ENCODE data around the gene ABTB2.

The ABTB2 gene

GRCh38 chr11:34328632-34328910 is 29.2 kb downstream of the ABTB2 start:
- Mint-ChIP-seq H3K4me3 (no peak overlapping the region), H3K27me3 (peaks cover 32% of the 10 kb centered on the region), H3K4me1 (no peaks in the 10 kb centered on the region), H3K36me3 (no peaks in the 10 kb centered on the region), H3K9me3 (no peaks in the 10 kb centered on the region), H3K27ac (no peak overlapping the region)
- DNase-seq = no peak
- CTCF ChIA-PET = no interaction called here

GRCh38 chr11:34327804-34328631 is 29.8 kb downstream of the ABTB2 start:
- Mint-ChIP-seq H3K27ac (no peak overlapping the region), H3K27me3 (peaks cover 32% of the 10 kb centered on the region), H3K36me3 (no peaks in the 10 kb centered on the region), H3K4me1 (no peaks in the 10 kb centered on the region), H3K4me3 (no peak overlapping the region), H3K9me3 (no peaks in the 10 kb centered on the region)
- CTCF ChIA-PET = no interaction called here
- DNase-seq = no peak

DNA sequence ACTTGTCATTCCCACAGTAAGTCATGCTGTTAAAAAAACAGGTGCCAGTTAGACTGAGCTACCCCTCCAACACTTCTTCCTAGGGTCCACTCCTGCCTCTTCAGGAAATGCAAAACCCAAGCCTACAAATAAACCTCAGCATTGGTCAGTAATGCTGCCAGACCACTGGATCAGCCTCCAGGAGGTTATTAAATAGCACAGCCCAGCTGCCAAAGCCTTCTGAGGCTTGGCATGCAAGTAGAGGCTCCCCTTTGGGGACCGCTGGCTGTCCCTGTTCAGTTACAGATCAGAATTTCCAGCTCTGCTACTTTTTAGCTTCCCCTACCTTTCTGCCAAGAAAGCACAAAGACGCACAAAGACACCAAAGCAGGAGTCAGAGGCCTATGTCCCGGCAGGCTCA is 33.3 kb downstream of the ABTB2 start:
- no peak for DNase-seq
- no peaks in the 10 kb centered on the region for H3K4me1 Mint-ChIP-seq
- H3K36me3 Mint-ChIP-seq = no peaks in the 10 kb centered on the region
- CTCF ChIA-PET = interaction anchor here (1.5 kb wide), 1 partner anchor 12 kb away, joined by 3 read pairs; no protein-coding TSS in a partner anchor
- no peak overlapping the region for H3K27ac Mint-ChIP-seq
- no peak overlapping the region for H3K4me3 Mint-ChIP-seq
- peaks cover 23% of the 10 kb centered on the region for H3K27me3 Mint-ChIP-seq
- no peaks in the 10 kb centered on the region for H3K9me3 Mint-ChIP-seq

DNA sequence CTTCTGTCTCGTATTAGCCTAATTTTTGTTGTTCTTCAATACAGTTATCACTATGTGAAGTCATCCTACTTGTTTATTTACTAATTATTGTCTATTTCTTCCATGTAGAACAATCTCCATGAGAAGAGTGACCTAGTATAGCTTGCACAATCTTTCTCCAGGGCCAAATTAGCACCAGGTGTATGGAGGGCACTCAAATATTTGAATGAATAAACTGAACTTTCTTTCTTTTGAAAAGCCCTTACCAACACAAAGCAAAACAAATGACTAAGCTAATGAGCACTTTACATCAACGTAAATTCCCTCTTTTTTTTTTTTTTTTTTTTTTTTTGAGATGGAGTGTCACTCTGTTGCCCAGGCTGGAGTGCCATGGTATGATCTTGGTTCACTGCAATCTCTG is 34.2 kb downstream of the ABTB2 start:
- CTCF ChIA-PET = interaction anchor here (1.5 kb wide), 1 partner anchor 11 kb away, joined by 3 read pairs; no protein-coding TSS in a partner anchor
- DNase-seq = no peak
- Mint-ChIP-seq H3K27ac (no peak overlapping the region), H3K27me3 (peaks cover 17% of the 10 kb centered on the region), H3K4me3 (no peak overlapping the region), H3K9me3 (no peaks in the 10 kb centered on the region), H3K4me1 (no peaks in the 10 kb centered on the region), H3K36me3 (no peaks in the 10 kb centered on the region)

GRCh38 chr11:34318111-34319037 is 39.4 kb downstream of the ABTB2 start:
- CTCF ChIA-PET = interaction anchor here (2.0 kb wide), 1 partner anchor 144 kb away, joined by 5 read pairs; no protein-coding TSS in a partner anchor
- Mint-ChIP-seq H3K9me3 (no peaks in the 10 kb centered on the region), H3K4me3 (no peak overlapping the region), H3K4me1 (peaks cover 3% of the 10 kb centered on the region), H3K27ac (no peak overlapping the region), H3K27me3 (peaks cover 29% of the 10 kb centered on the region), H3K36me3 (no peaks in the 10 kb centered on the region)
- no peak for DNase-seq

DNA sequence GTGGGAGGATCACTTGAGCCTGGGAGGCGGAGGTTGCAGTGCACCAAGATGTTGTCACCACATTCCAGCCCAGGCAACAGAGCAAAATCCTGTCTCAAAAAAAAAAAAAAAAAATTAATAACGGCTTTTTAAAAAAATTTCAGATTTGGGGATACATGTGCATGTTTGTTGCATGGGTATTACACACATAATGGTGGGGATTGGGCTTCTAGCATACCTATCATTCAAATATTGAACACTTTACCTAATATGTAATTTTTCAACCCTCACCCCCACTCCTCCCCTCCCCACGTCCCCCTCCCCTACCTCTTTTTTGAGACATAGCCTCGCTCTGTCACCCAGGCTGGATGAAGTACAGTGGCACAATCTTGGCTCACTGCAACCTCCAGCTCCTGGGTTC is 40.1 kb downstream of the ABTB2 start:
- peaks cover 10% of the 10 kb centered on the region for H3K4me1 Mint-ChIP-seq

DNA sequence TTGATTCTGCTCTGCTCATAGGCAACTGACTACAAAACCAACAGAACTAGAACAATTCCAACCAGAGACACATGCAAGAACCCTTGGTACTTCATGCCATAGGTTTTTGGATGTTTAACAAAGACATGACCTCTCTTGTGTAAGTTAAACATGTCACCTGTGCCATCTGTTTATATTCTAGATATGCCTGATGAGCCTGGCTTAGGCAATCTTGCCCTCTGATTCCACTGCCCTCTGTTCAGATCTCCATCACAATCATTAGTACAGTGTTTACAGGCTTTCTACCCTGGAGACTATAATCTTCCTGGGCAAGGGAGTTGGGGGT is 40.8 kb downstream of the ABTB2 start:
- H3K27me3 Mint-ChIP-seq = peaks cover 39% of the 10 kb centered on the region
- H3K4me3 Mint-ChIP-seq = no peak overlapping the region
- no peaks in the 10 kb centered on the region for H3K36me3 Mint-ChIP-seq
- H3K9me3 Mint-ChIP-seq = no peaks in the 10 kb centered on the region
- no peak overlapping the region for H3K27ac Mint-ChIP-seq
- no peak for DNase-seq
- peaks cover 10% of the 10 kb centered on the region for H3K4me1 Mint-ChIP-seq
- CTCF ChIA-PET = no interaction called here

More for the DNA sequence above, 40.1 kb downstream of the ABTB2 start:
- no peak overlapping the region for H3K4me3 Mint-ChIP-seq
- no peaks in the 10 kb centered on the region for H3K9me3 Mint-ChIP-seq
- H3K27ac Mint-ChIP-seq = no peak overlapping the region
- DNase-seq = no peak
- H3K27me3 Mint-ChIP-seq = peaks cover 34% of the 10 kb centered on the region
- no peaks in the 10 kb centered on the region for H3K36me3 Mint-ChIP-seq
- CTCF ChIA-PET = interaction anchor here (2.0 kb wide), 1 partner anchor 143 kb away, joined by 5 read pairs; no protein-coding TSS in a partner anchor

GRCh38 chr11:34316347-34317035 is 41.3 kb downstream of the ABTB2 start:
- Mint-ChIP-seq H3K27ac (no peak overlapping the region), H3K4me1 (peaks cover 10% of the 10 kb centered on the region), H3K9me3 (no peaks in the 10 kb centered on the region), H3K4me3 (no peak overlapping the region), H3K36me3 (no peaks in the 10 kb centered on the region), H3K27me3 (peaks cover 39% of the 10 kb centered on the region)
- CTCF ChIA-PET = no interaction called here
- no peak for DNase-seq

DNA sequence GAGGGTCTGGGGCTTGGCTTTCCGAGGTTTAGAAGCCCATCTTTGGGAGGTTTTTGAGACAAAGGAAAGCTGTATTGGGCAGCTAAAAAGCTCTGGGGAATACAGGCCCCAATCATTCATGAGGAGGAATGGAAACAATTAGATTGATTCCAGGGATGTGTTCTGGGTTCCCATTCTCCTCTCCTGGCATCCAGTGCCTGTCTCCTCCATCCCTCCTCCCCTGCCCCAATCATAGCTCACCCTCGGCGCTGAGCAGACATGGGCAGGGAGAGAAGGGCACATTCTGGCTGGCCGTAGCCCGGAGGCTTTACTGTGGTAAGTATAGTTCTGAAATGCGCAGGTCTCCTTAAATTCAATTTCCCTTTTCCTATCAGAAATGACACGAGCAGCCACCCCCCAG is 42.4 kb downstream of the ABTB2 start:
- Mint-ChIP-seq H3K27me3 (peaks cover 44% of the 10 kb centered on the region), H3K9me3 (no peaks in the 10 kb centered on the region), H3K36me3 (no peaks in the 10 kb centered on the region), H3K4me1 (peaks cover 10% of the 10 kb centered on the region), H3K4me3 (no peak overlapping the region), H3K27ac (no peak overlapping the region)
- CTCF ChIA-PET = no interaction called here
- no peak for DNase-seq

DNA sequence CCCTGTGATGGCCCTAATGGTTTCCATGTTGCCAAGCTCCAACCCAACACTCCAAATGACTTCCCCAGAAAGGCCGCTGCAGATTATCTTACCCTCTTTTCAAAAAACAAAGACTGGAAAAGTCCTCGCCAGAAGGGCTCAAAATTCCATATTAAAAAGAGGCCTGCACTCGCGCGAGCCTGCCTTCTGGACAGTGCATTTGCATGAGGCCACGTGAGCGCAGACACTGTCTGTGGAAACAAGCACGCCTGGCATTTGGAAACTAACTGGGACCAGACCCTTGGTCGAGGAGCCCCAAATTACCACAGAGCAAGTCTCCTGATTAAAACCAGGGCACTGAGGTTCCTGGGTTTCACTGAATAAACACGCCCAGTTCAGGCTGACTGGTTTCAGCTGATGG is 42.9 kb downstream of the ABTB2 start:
- Mint-ChIP-seq H3K36me3 (no peaks in the 10 kb centered on the region), H3K4me1 (peaks cover 15% of the 10 kb centered on the region), H3K9me3 (no peaks in the 10 kb centered on the region), H3K4me3 (no peak overlapping the region), H3K27ac (no peak overlapping the region), H3K27me3 (peaks cover 48% of the 10 kb centered on the region)
- CTCF ChIA-PET = no interaction called here
- no peak for DNase-seq

GRCh38 chr11:34314176-34314575 is 43.6 kb downstream of the ABTB2 start:
- Mint-ChIP-seq H3K4me3 (no peak overlapping the region), H3K36me3 (no peaks in the 10 kb centered on the region), H3K27ac (no peak overlapping the region), H3K27me3 (peaks cover 48% of the 10 kb centered on the region), H3K4me1 (peaks cover 18% of the 10 kb centered on the region), H3K9me3 (no peaks in the 10 kb centered on the region)
- DNase-seq = no peak
- CTCF ChIA-PET = no interaction called here

GRCh38 chr11:34313099-34313517 is 44.7 kb downstream of the ABTB2 start:
- Mint-ChIP-seq H3K4me1 (peaks cover 29% of the 10 kb centered on the region), H3K27me3 (peaks cover 48% of the 10 kb centered on the region), H3K4me3 (no peak overlapping the region)

GRCh38 chr11:34311126-34311525 is 46.7 kb downstream of the ABTB2 start:
- Mint-ChIP-seq H3K27ac (no peak overlapping the region), H3K36me3 (no peaks in the 10 kb centered on the region), H3K4me3 (no peak overlapping the region), H3K27me3 (peaks cover 51% of the 10 kb centered on the region), H3K4me1 (peaks cover 32% of the 10 kb centered on the region), H3K9me3 (no peaks in the 10 kb centered on the region)
- DNase-seq = no peak
- CTCF ChIA-PET = no interaction called here

More at GRCh38 chr11:34313099-34313517, 44.7 kb downstream of the ABTB2 start:
- peak; percentile 51 for DNase-seq
- Mint-ChIP-seq H3K9me3 (no peaks in the 10 kb centered on the region), H3K27ac (no peak overlapping the region), H3K36me3 (no peaks in the 10 kb centered on the region)
- CTCF ChIA-PET = interaction anchor here (0.8 to 1.0 kb wide), 2 partner anchors 11 kb away, joined by 3 to 4 read pairs; no protein-coding TSS in a partner anchor

DNA sequence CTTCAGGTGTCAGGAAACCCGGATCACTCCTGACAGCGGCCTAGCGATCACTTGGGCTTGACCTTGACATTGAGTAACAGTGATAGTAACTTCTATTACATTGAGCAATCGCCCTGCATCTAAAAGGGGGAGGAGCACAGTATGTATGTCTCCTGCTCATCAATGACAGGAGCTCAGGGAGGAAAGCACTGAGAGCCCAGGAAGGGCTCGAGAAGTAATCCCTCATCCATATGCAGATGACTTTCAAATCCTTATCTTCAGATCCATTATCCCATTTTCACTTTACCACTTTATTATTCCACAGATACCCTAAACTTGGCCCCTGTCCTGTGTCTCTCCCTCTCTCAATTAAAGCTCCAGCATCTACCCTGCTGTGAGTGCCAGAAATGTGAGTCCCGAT is 47.8 kb downstream of the ABTB2 start:
- Mint-ChIP-seq H3K9me3 (no peaks in the 10 kb centered on the region), H3K4me3 (no peak overlapping the region), H3K27me3 (peaks cover 43% of the 10 kb centered on the region), H3K4me1 (peaks cover 32% of the 10 kb centered on the region), H3K27ac (no peak overlapping the region), H3K36me3 (no peaks in the 10 kb centered on the region)
- CTCF ChIA-PET = interaction anchor here (1.2 kb wide), 1 partner anchor 31 kb away, joined by 3 read pairs; no protein-coding TSS in a partner anchor
- no peak for DNase-seq
